DND-41 (cell line): ENCODE results near the gene TRDMT1.

ENCODE experiments used
- ATAC-seq: fragments of 200-7000 bp; cut with Tn5 transposase; 3 replicates; pipeline ENCODE4 v1.9.1; 2021; ENCODE audit warnings: low read depth; ENCODE audit not compliant: insufficient read depth
- DNase-seq: peaks from one replicate; pipeline ENCODE4 v3.0.0-alpha.2; 2020
- H2AFZ ChIP-seq: 2 replicates; pipeline ENCODE4 v1.6.0; 2012; ENCODE audit warnings: low read depth, low read length
- H3K27ac ChIP-seq: 2 replicates; pipeline ENCODE4 v1.5.1; 2012; ENCODE audit warnings: low read length, inconsistent platforms
- H3K27me3 ChIP-seq: fragments of 200-600 bp; sonication (generic); 2 replicates; pipeline ENCODE4 v1.6.0; 2012; ENCODE audit warnings: low read length, mild to moderate bottlenecking, inconsistent platforms; ENCODE audit not compliant: insufficient read depth, poor library complexity
- H3K36me3 ChIP-seq: 2 replicates; pipeline ENCODE4 v1.5.1; 2012; ENCODE audit warnings: low read length, inconsistent platforms; ENCODE audit not compliant: insufficient read depth
- H3K4me1 ChIP-seq: 2 replicates; pipeline ENCODE4 v1.5.1; 2012; ENCODE audit warnings: mild to moderate bottlenecking, low read length; ENCODE audit not compliant: insufficient read depth
- H3K4me2 ChIP-seq: 2 replicates; pipeline ENCODE4 v1.6.0; 2012; ENCODE audit warnings: mild to moderate bottlenecking, moderate library complexity, low read length, inconsistent platforms; ENCODE audit not compliant: insufficient read depth
- H3K4me3 ChIP-seq, 2 experiments: fragments of 200-600 bp in 1 of 2; shearing (Covaris generic) in 1 of 2; 2 replicates each; pipeline ENCODE4 v1.5.1; 2012 to 2016; ENCODE audit warnings: inconsistent platforms in 2 of 2, low read length in 2 of 2, mild to moderate bottlenecking in 2 of 2, low read depth in 1 of 2, moderate library complexity in 1 of 2
- H3K79me2 ChIP-seq: 2 replicates; pipeline ENCODE4 v1.6.0; 2012; ENCODE audit warnings: low read length, inconsistent platforms; ENCODE audit not compliant: insufficient read depth
- H3K9ac ChIP-seq: 2 replicates; pipeline ENCODE4 v1.6.0; 2012; ENCODE audit warnings: low read depth, mild to moderate bottlenecking, inconsistent platforms, low read length, moderate library complexity
- H3K9me3 ChIP-seq: 2 replicates; pipeline ENCODE4 v1.5.1; 2012; ENCODE audit warnings: low read length, moderate library complexity, mild to moderate bottlenecking, inconsistent platforms; ENCODE audit not compliant: insufficient read depth, severe bottlenecking
- H4K20me1 ChIP-seq: 2 replicates; pipeline ENCODE4 v1.6.0; 2012; ENCODE audit warnings: low read length; ENCODE audit not compliant: insufficient read depth
- CTCF ChIP-seq: IDR thresholded peaks from 2 replicates; pipeline ENCODE4 v1.5.1; 2012; ENCODE audit warnings: borderline replicate concordance, low read length, moderate library complexity, mild to moderate bottlenecking; ENCODE audit not compliant: poor library complexity, severe bottlenecking; ENCODE audit errors: extremely low read depth
- EZH2 ChIP-seq: IDR thresholded peaks from 3 replicates; pipeline ENCODE4 v1.6.1; 2012; ENCODE audit warnings: borderline replicate concordance, low read depth, mild to moderate bottlenecking, moderate library complexity, low read length, inconsistent platforms; ENCODE audit not compliant: severe bottlenecking

Gene TRDMT1

GRCh38 chr10:17141504-17142229, 59.8 kb downstream of the TRDMT1 start:
- DNase-seq: no peak

GRCh38 chr10:17140386-17140761, 61.1 kb downstream of the TRDMT1 start:
- DNase-seq: no peak
- TF ChIP-seq EZH2: no peak
- no peak for TF ChIP-seq CTCF
- H3K27ac ChIP-seq: no peak overlapping the region
- H2AFZ ChIP-seq: no peak overlapping the region
- H3K79me2 ChIP-seq: no peaks in the 10 kb centered on the region
- ATAC-seq: no peak
- H3K9ac ChIP-seq: no peak overlapping the region
- H3K4me2 ChIP-seq: no peak overlapping the region
- no peaks in the 10 kb centered on the region for H3K36me3 ChIP-seq
- no peaks in the 10 kb centered on the region for H3K9me3 ChIP-seq
- no peaks in the 10 kb centered on the region for H3K4me1 ChIP-seq
- H3K27me3 ChIP-seq: no peaks in the 10 kb centered on the region
- H3K4me3 ChIP-seq: no peak overlapping the region
- no peaks in the 10 kb centered on the region for H4K20me1 ChIP-seq

More at GRCh38 chr10:17141504-17142229, 59.8 kb downstream of the TRDMT1 start:
- Histone ChIP-seq H3K4me2 (no peak overlapping the region), H3K79me2 (no peaks in the 10 kb centered on the region), H4K20me1 (no peaks in the 10 kb centered on the region), H3K9ac (no peak overlapping the region), H2AFZ (no peak overlapping the region), H3K27ac (no peak overlapping the region), H3K9me3 (no peaks in the 10 kb centered on the region), H3K27me3 (no peaks in the 10 kb centered on the region), H3K36me3 (no peaks in the 10 kb centered on the region), H3K4me3 (no peak overlapping the region), H3K4me1 (no peaks in the 10 kb centered on the region)
- TF ChIP-seq CTCF: no peak
- TF ChIP-seq EZH2: no peak
- ATAC-seq: peak; percentile 50; the same call in 1 of the 3 replicates

- Histone ChIP-seq H3K9me3 (no peaks in the 10 kb centered on the region), H3K4me2 (no peak overlapping the region), H4K20me1 (no peaks in the 10 kb centered on the region), H3K27me3 (no peaks in the 10 kb centered on the region), H3K4me3 (no peak overlapping the region), H3K79me2 (no peaks in the 10 kb centered on the region), H3K9ac (no peak overlapping the region), H3K4me1 (no peaks in the 10 kb centered on the region), H2AFZ (no peak overlapping the region), H3K27ac (no peak overlapping the region), H3K36me3 (no peaks in the 10 kb centered on the region)
- TF ChIP-seq CTCF: no peak
- TF ChIP-seq EZH2: no peak
- no peak for ATAC-seq
- no peak for DNase-seq
Observed at GRCh38 chr10:17138460-17139042, 62.9 kb downstream of the TRDMT1 start.
